ENCODE data around the gene DTNB.
"Not testable (repeated sequence)": the region's sequence is repeated elsewhere in the genome, so short reads cannot be mapped to it uniquely, and the experiment has no call there.

Gene DTNB

DNA sequence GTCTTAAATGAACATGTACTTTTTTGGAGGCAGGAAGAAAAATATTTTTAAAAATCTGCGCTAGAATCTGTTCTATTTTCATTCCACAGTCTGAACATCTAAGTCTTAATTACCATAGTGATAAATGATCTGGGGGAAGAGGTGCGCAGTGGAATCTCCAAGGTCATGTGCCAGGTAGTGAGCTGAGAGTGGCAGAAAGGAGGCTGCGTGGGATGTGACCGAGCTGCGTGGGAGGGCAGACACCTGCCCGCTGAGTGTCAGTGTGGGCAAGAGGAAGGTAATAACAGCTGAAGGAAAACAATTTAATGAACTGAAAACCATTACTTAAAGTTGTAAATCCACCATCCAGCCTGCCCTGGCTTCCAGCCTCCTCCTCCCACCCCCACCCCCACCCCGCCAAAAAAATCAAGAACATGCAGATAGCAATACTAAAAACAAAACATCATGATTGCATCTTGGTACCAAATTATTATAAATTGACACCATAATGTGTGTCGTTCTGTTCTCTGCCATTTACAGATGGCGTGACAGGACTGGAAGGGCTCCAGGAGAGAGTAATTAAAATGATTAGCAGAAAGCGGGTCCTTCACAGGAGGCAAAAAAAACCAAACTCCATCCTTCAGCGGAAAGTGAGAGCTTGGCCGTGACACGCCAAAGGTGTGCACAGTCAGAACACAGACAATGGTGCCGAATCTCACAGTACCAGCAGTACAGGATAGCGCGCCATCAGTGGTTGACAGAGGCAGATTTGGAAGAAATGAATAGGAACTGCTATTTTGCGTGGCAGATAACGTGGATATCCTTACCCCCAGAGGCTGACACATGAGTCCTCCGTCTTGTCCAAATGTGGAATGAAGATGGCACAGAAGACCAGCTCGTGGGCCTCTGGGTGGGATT is 11.4 kb upstream of the DTNB start:
- in situ Hi-C loops (cut with MboI; ENCODE audit: low sequenced_read_pairs), result no loop called here

DNA sequence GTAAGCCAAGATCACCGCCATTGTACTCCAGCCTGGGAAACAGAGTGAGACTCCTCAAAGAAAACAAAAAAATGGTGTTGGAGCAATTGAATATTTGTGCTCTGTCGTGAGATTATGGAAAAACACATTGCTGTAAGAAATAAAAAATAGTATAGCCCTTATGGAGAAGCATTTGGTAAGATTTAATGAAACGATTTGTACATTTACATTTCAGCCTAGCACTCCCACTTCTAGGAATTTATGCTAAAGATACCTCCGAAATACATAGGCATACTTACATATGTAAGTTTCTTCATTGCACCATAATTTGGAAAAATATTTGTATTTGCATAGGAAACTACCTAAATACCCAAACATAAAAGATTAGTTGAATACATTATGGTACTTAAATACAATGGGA is 8.7 kb upstream of the DTNB start:
- in situ Hi-C loops (cut with MboI; ENCODE audit: low sequenced_read_pairs), result no loop called here

DNA sequence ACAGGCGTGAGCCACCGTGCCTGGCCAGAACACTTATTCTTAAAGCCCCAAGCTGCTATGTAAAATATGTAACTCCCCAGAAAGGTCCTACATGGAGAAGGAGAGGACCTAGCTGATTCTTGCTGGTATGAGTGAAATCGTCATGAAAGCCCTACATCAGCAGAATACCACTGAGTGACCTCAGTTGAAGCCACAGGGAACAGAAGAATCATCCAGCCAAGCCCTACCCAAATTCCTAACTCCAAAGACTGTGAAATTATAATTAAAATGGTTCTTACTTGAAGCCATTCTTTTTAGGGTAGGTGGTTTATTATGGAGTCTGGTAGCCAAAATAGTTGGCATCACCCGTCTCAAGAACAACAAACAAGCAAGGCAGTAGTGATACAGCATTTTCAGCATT is 4.5 kb upstream of the DTNB start:
- in situ Hi-C loops (cut with MboI; ENCODE audit: low sequenced_read_pairs), result no loop called here

DNA sequence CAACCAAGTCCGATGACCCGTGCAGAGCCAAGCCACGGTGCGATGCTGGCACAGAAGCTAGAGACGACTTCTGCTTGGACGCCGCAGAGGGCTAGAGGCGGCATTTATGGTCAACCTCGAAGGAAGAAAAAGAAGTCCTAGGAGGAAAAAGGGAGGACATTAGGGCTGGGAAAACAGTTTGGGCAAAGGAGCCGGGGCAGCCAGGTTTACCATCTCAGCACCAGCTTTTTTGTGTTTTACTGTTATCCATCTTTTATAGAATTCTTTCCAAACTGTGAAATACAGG is 643 bp upstream of the DTNB start:
- in situ Hi-C loops (cut with MboI; ENCODE audit: low sequenced_read_pairs), result no loop called here

GRCh38 chr2:25672494-25673299 is 680 bp downstream of the DTNB start:
- in situ Hi-C loops (cut with MboI; ENCODE audit: low sequenced_read_pairs), result no loop called here

DNA sequence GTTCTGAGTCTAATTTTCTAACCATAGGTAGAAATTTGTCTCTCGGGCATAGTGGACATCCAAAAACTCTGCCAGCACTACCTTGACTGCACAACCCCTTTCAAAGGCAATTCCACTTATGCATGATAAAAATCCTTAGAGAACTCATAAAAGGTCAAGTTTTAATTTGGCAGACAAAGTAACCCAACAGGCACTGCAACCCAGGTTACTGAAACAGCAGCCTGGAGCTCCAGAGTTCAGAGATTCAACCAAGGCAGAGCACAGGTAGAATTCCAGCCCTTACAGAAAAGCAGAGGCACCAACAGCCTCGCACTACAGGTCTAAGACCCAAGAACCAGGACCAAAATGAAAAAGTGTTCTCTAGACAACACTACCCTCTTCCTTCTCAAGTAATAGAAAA is 1.8 kb downstream of the DTNB start:
- in situ Hi-C loops (cut with MboI; ENCODE audit: low sequenced_read_pairs), result no loop called here

GRCh38 chr2:25669520-25669919 is 3.9 kb downstream of the DTNB start:
- in situ Hi-C loops (cut with MboI; ENCODE audit: low sequenced_read_pairs), result no loop called here

- in situ Hi-C loops (cut with MboI; ENCODE audit: low sequenced_read_pairs), result no loop called here
Observed at GRCh38 chr2:25666218-25666617, 7.2 kb downstream of the DTNB start.

GRCh38 chr2:25665429-25665828 is 7.9 kb downstream of the DTNB start:
- in situ Hi-C loops (cut with MboI; ENCODE audit: low sequenced_read_pairs), result not testable (repeated sequence)

- in situ Hi-C loops (cut with MboI; ENCODE audit: low sequenced_read_pairs), result no loop called here
Observed at GRCh38 chr2:25664965-25665307, 8.4 kb downstream of the DTNB start.

DNA sequence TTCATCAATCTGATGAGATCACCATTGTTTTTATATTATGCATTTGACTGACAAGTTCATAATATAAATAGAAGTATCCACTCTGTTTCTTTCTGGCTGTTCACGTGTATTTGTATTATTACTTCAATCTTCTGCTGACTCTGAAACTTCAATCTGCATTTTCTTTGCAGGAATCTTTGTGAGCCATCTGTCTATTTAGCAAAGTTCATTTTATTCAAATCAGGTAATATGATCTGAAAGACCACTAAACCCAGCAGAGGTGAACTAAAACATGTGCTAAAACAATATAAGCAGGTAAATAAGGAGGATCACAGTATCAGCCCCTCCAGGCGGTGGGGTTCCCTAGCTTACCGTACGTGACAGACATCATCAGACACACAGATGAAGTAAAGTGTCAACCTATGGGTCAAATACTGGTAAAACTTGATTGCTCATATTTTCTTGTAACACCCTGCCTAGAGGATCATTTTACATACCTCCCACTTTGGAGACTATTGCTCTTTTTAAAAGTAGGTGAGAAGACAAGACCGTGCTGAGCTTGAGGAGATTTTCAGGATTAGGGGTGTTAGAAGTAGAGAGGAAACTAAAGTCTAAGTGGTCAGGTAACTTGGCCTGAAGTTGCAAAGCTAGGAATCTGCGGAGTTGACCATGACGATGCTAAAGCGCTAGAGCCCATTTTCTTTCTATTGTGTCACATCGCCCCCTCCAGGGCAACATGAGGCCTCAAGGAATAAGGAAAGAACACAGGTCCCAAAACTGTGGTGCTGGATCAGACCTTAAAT is 9.0 kb downstream of the DTNB start:
- in situ Hi-C loops (cut with MboI; ENCODE audit: low sequenced_read_pairs), result no loop called here

GRCh38 chr2:25655316-25655715 is 18.1 kb downstream of the DTNB start:
- in situ Hi-C loops (cut with MboI; ENCODE audit: low sequenced_read_pairs), result no loop called here

GRCh38 chr2:25654801-25655200 is 18.6 kb downstream of the DTNB start:
- in situ Hi-C loops (cut with MboI; ENCODE audit: low sequenced_read_pairs), result no loop called here

- in situ Hi-C loops (cut with MboI; ENCODE audit: low sequenced_read_pairs), result no loop called here
Observed at GRCh38 chr2:25651782-25652455, 21.5 kb downstream of the DTNB start.

- in situ Hi-C loops (cut with MboI; ENCODE audit: low sequenced_read_pairs), result no loop called here
Observed at GRCh38 chr2:25651066-25651465, 22.3 kb downstream of the DTNB start.

GRCh38 chr2:25650256-25650655 is 23.1 kb downstream of the DTNB start:
- in situ Hi-C loops (cut with MboI; ENCODE audit: low sequenced_read_pairs), result no loop called here

DNA sequence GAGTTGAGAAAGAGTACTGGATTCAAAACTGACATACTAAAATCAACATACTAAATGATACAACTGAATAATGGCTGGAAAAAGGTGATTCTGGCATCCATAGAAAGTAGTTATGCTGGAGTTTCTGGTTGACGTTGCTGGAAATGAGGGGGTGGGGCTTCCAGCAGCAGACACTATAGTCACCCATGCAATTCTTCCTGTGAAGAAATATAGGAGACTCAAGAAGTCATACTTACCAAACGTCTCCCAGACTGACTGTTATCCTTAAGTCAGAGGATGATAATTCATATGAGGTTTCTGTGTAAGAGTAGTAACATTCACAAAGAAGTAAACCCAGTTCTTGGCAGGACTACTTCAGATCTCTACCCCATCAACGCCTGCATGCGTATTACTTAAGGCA is 23.6 kb downstream of the DTNB start:
- in situ Hi-C loops (cut with MboI; ENCODE audit: low sequenced_read_pairs), result no loop called here

- in situ Hi-C loops (cut with MboI; ENCODE audit: low sequenced_read_pairs), result no loop called here
Observed at GRCh38 chr2:25642298-25642697, 31.1 kb downstream of the DTNB start.

GRCh38 chr2:25639696-25640095 is 33.7 kb downstream of the DTNB start:
- in situ Hi-C loops (cut with MboI; ENCODE audit: low sequenced_read_pairs), result no loop called here

- in situ Hi-C loops (cut with MboI; ENCODE audit: low sequenced_read_pairs), result no loop called here
Observed at GRCh38 chr2:25639131-25639530, 34.2 kb downstream of the DTNB start.

- in situ Hi-C loops (cut with MboI; ENCODE audit: low sequenced_read_pairs), result no loop called here
Observed at GRCh38 chr2:25635797-25636196, 37.6 kb downstream of the DTNB start.

Measured in HL-60/S4 treated with phorbol 12-myristate 13-acetate at 8.2 ng/mL for 4 days and 3 days (cell line).